A549 (cell line): ENCODE data around the gene PGK1. TPM values are rescaled to one million over a fixed set of nuclear protein-coding genes. Genes with fewer than 3 reads are reported as not detected.

Experiments used
- ATAC-seq, 2 experiments: fragments of 200-7000 bp in 1 of 2; fragments of >200 bp in 1 of 2; cut with Nextera tagmentation in 1 of 2; cut with Tn5 transposase in 1 of 2; 3 replicates each; pipeline versions ENCODE4 v1.8.0 to v1.9.1; 2018 to 2020; ENCODE audit warnings: mild to moderate bottlenecking in 1 of 2, moderate library complexity in 1 of 2
- CTCF ChIA-PET: fragments of 300-600 bp; sonication (Branson Sonifier 250); formaldehyde crosslinking; extraction: SDS; loops from one replicate; lab custom pipeline; 2021; ENCODE audit warnings: antibody characterized with exemption, inconsistent platforms; lab: Yijun Ruan, JAX
- POLR2A ChIA-PET: fragments of 350-600 bp; formaldehyde crosslinking; extraction: SDS; loops from one replicate; lab custom pipeline; 2021; ENCODE audit warnings: antibody characterized with exemption, inconsistent platforms; lab: Yijun Ruan, JAX
- DNase-seq, 2 experiments: peaks; one replicate each; pipeline versions ENCODE4 v3.0.0 to v3.0.0-alpha.2; 2011 to 2016; ENCODE audit warnings: low read depth in 1 of 2, low spot score in 1 of 2
- FAIRE-seq: peaks from 2 replicates; lab custom pipeline; 2011; peaks lifted over from hg19 to GRCh38; lab: Jason Lieb, UNC
- H3K27ac ChIP-seq, 2 experiments: fragments of >200 bp; sonication (Bioruptor Twin); formaldehyde crosslinking; 3 replicates each; pipeline ENCODE4 v1.5.1; 2016 to 2017
- H3K4me1 ChIP-seq: fragments of >200 bp; sonication (Bioruptor Twin); formaldehyde crosslinking; 3 replicates; pipeline ENCODE4 v1.6.1; 2016
- H3K4me2 ChIP-seq: fragments of >200 bp; sonication (Bioruptor Twin); formaldehyde crosslinking; 3 replicates; pipeline ENCODE4 v1.6.1; 2016
- H3K4me3 ChIP-seq: fragments of >200 bp; sonication (Bioruptor Twin); formaldehyde crosslinking; 3 replicates; pipeline ENCODE4 v1.5.1; 2016
- H3K9me3 ChIP-seq: fragments of >200 bp; sonication (Bioruptor Twin); formaldehyde crosslinking; 3 replicates; pipeline ENCODE4 v1.6.1; 2016
- BHLHE40 ChIP-seq: IDR thresholded peaks from 2 replicates; pipeline ENCODE4 v1.6.1; 2012; ENCODE audit warnings: low read depth, low read length, inconsistent platforms
- EHMT2 ChIP-seq: fragments of 200-600 bp; sonication (generic); IDR thresholded peaks from 2 replicates; pipeline ENCODE4 v1.6.1; 2016; ENCODE audit warnings: antibody characterized with exemption, low read depth, mild to moderate bottlenecking, moderate library complexity
- FOSL2 ChIP-seq, 2 experiments: fragments of 450-650 bp in 1 of 2; fragments of >200 bp in 1 of 2; sonication (Bioruptor Twin) in 1 of 2; formaldehyde crosslinking; IDR thresholded peaks; 2 replicates each; pipeline versions ENCODE4 v1.5.0 to v1.6.1; 2016 to 2020; ENCODE audit warnings: mild to moderate bottlenecking in 1 of 2, moderate library complexity in 1 of 2
- GATA3 ChIP-seq: IDR thresholded peaks from 2 replicates; pipeline ENCODE4 v1.6.1; 2012; ENCODE audit warnings: borderline replicate concordance
- HDAC2 ChIP-seq: fragments of 200-600 bp; sonication (generic); IDR thresholded peaks from 2 replicates; pipeline ENCODE4 v1.6.1; 2016
- HEYL ChIP-seq: fragments of 250-450 bp; sonication (Bioruptor Pico); IDR thresholded peaks from 2 replicates; pipeline ENCODE4 v1.8.0; 2021; ENCODE audit warnings: mild to moderate bottlenecking, moderate library complexity
- HOXA7 ChIP-seq: fragments of 250-450 bp; sonication (Bioruptor Pico); IDR thresholded peaks from 2 replicates; pipeline ENCODE4 v1.5.0; 2020; ENCODE audit warnings: mild to moderate bottlenecking, moderate library complexity
- HOXB13 ChIP-seq: fragments of 250-450 bp; sonication (Bioruptor Pico); IDR thresholded peaks from 2 replicates; pipeline ENCODE4 v1.5.0; 2020; ENCODE audit warnings: low read depth, mild to moderate bottlenecking, moderate library complexity
- HOXB5 ChIP-seq: fragments of 250-450 bp; sonication (Bioruptor Pico); IDR thresholded peaks from 2 replicates; pipeline ENCODE4 v1.5.0; 2020; ENCODE audit warnings: mild to moderate bottlenecking, moderate library complexity
- JUN ChIP-seq, 2 experiments: fragments of >200 bp; sonication (Bioruptor Twin); formaldehyde crosslinking; IDR thresholded peaks; 2 replicates in 1 of 2; 3 replicates in 1 of 2; pipeline ENCODE4 v1.6.1; 2016 to 2017
- KDM5A ChIP-seq: fragments of 200-600 bp; sonication (generic); IDR thresholded peaks from 2 replicates; pipeline ENCODE4 v1.6.1; 2016; ENCODE audit warnings: antibody characterized with exemption, mild to moderate bottlenecking
- MAZ ChIP-seq: fragments of 150-350 bp; IDR thresholded peaks from 2 replicates; pipeline ENCODE4 v1.6.1; 2014; ENCODE audit warnings: antibody characterized with exemption, low read depth, low read length, borderline replicate concordance
- NR3C1 ChIP-seq: fragments of >200 bp; sonication (Bioruptor Twin); formaldehyde crosslinking; IDR thresholded peaks from 3 replicates; pipeline ENCODE4 v1.6.1; 2017
- RAD21 ChIP-seq, 2 experiments: fragments of >200 bp in 1 of 2; sonication (Bioruptor Twin) in 1 of 2; formaldehyde crosslinking in 1 of 2; IDR thresholded peaks in 1 of 2; conservative IDR thresholded peaks in 1 of 2; 2 replicates in 1 of 2; 3 replicates in 1 of 2; pipeline ENCODE4 v1.6.1; 2012 to 2018; ENCODE audit warnings: inconsistent platforms in 1 of 2
- RCOR1 ChIP-seq: fragments of 150-350 bp; IDR thresholded peaks from 2 replicates; pipeline ENCODE4 v1.6.1; 2014; ENCODE audit warnings: antibody characterized with exemption, low read length, low read depth
- SREBF2 ChIP-seq: fragments of 450-650 bp; IDR thresholded peaks from 2 replicates; pipeline ENCODE4 v1.6.1; 2014; ENCODE audit warnings: mild to moderate bottlenecking, moderate library complexity
- TFCP2L1 ChIP-seq: fragments of 250-450 bp; sonication (Bioruptor Pico); IDR thresholded peaks from 2 replicates; pipeline ENCODE4 v1.5.0; 2021; ENCODE audit warnings: mild to moderate bottlenecking
- TP53 ChIP-seq: fragments of 250-450 bp; sonication (Bioruptor Pico); IDR thresholded peaks from 2 replicates; pipeline ENCODE4 v1.5.0; 2021; ENCODE audit warnings: mild to moderate bottlenecking, moderate library complexity
- ZFP36 ChIP-seq: fragments of 450-650 bp; IDR thresholded peaks from 2 replicates; pipeline ENCODE4 v1.6.1; 2014; ENCODE audit warnings: borderline replicate concordance; ENCODE audit not compliant: partially characterized antibody
- ZNF302 ChIP-seq: fragments of 250-450 bp; sonication (Bioruptor Pico); IDR thresholded peaks from 2 replicates; pipeline ENCODE4 v1.9.0; 2021; ENCODE audit warnings: inconsistent platforms, mild to moderate bottlenecking, moderate library complexity
- ZSCAN20 ChIP-seq: fragments of 250-450 bp; sonication (Bioruptor Pico); IDR thresholded peaks from 2 replicates; pipeline ENCODE4 v1.8.0; 2022; ENCODE audit warnings: mild to moderate bottlenecking, moderate library complexity
- WGBS: methylation state at CpG from one replicate; pipeline ENCODE4 v1.1.6; 2017; ENCODE audit errors: missing lambda C conversion rate; 5-methylcytosine and 5-hydroxymethylcytosine counted together
- polyA plus RNA-seq, 4 experiments: library from polyadenylated mRNA; depleted of rRNA in 3 of 4; stranded (reverse); fragments of >200 nt; fragmentation: RNase III in 1 of 4; extraction: RNeasy Plus Mini Kit Qiagen cat#74134 plus additional on column Dnase treatment in 1 of 4; gene quantifications; 2 replicates in 3 of 4; 3 replicates in 1 of 4; pipeline ENCODE4 v1.2.3, GENCODE V29; 2011 to 2017
- TF ChIP-seq, protein P1 (sequence below): fragments of >200 bp; sonication (Bioruptor Twin); formaldehyde crosslinking; IDR thresholded peaks from 3 replicates; pipeline ENCODE4 v1.5.1; 2016
- TF ChIP-seq, protein P2 (sequence below): fragments of 450-650 bp; IDR thresholded peaks from 2 replicates; pipeline ENCODE4 v1.6.1; 2014; ENCODE audit warnings: antibody characterized with exemption
- TF ChIP-seq, protein P3 (sequence below): fragments of 250-450 bp; sonication (Bioruptor Pico); IDR thresholded peaks from 2 replicates; pipeline ENCODE4 v1.5.0; 2020; ENCODE audit warnings: low read depth, mild to moderate bottlenecking, moderate library complexity
- TF ChIP-seq, protein P4 (sequence below): IDR thresholded peaks from 2 replicates; pipeline ENCODE4 v1.6.1; 2012
- TF ChIP-seq, protein P5 (sequence below): fragments of >200 bp; sonication (Bioruptor Twin); formaldehyde crosslinking; IDR thresholded peaks from 2 replicates; pipeline ENCODE4 v1.6.1; 2016

Gene PGK1
- polyA plus RNA-seq, 2 of the 4 experiments (the other 2 are of a cell fraction): 351 to 689 TPM

DNA sequence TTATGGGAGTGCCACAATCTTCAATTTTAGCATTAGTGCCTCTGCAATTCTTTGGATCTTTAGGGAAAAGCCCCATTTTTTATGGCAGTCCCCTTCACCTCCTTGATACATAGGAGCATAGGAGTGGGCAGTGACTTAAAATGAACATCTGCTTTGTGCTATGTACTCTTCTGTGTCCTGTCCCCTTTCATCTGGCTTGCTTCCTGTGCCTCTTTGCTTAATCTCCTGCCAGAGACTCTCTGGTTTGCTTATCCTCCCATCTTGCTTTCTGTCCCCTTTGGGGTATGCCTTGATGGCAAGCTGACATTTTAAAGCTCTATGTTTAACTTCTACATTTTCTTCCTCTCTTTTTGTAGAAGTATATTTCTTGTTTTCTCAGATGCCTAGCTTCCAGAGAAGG, 12.3 kb downstream of the PGK1 start:
- Histone ChIP-seq H3K27ac (no peak overlapping the region), H3K9me3 (no peaks in the 10 kb centered on the region), H3K4me1 (peaks cover 2% of the 10 kb centered on the region), H3K4me2 (no peak overlapping the region), H3K4me3 (no peak overlapping the region)
- ChIA-PET POLR2A (no interaction called here), CTCF (interaction anchor here (0.6 to 1.8 kb wide), 3 partner anchors 8 to 1565 kb away, joined by 4 to 5 read pairs (median 5); no protein-coding TSS in a partner anchor)
- no peak for DNase-seq
- TF ChIP-seq HDAC2 (no peak), SREBF2 (no peak), TP53 (no peak), EHMT2 (no peak), ZNF302 (CRISPR knock-in tag) (no peak), ZSCAN20 (CRISPR knock-in tag) (no peak), HOXB13 (CRISPR knock-in tag) (no peak)
- TF ChIP-seq, protein P1, sequence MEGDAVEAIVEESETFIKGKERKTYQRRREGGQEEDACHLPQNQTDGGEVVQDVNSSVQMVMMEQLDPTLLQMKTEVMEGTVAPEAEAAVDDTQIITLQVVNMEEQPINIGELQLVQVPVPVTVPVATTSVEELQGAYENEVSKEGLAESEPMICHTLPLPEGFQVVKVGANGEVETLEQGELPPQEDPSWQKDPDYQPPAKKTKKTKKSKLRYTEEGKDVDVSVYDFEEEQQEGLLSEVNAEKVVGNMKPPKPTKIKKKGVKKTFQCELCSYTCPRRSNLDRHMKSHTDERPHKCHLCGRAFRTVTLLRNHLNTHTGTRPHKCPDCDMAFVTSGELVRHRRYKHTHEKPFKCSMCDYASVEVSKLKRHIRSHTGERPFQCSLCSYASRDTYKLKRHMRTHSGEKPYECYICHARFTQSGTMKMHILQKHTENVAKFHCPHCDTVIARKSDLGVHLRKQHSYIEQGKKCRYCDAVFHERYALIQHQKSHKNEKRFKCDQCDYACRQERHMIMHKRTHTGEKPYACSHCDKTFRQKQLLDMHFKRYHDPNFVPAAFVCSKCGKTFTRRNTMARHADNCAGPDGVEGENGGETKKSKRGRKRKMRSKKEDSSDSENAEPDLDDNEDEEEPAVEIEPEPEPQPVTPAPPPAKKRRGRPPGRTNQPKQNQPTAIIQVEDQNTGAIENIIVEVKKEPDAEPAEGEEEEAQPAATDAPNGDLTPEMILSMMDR: no peak
- TF ChIP-seq, protein P2, sequence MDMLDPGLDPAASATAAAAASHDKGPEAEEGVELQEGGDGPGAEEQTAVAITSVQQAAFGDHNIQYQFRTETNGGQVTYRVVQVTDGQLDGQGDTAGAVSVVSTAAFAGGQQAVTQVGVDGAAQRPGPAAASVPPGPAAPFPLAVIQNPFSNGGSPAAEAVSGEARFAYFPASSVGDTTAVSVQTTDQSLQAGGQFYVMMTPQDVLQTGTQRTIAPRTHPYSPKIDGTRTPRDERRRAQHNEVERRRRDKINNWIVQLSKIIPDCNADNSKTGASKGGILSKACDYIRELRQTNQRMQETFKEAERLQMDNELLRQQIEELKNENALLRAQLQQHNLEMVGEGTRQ: no peak
- TF ChIP-seq, protein P3, sequence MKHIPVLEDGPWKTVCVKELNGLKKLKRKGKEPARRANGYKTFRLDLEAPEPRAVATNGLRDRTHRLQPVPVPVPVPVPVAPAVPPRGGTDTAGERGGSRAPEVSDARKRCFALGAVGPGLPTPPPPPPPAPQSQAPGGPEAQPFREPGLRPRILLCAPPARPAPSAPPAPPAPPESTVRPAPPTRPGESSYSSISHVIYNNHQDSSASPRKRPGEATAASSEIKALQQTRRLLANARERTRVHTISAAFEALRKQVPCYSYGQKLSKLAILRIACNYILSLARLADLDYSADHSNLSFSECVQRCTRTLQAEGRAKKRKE: no peak
- TF ChIP-seq, protein P4, sequence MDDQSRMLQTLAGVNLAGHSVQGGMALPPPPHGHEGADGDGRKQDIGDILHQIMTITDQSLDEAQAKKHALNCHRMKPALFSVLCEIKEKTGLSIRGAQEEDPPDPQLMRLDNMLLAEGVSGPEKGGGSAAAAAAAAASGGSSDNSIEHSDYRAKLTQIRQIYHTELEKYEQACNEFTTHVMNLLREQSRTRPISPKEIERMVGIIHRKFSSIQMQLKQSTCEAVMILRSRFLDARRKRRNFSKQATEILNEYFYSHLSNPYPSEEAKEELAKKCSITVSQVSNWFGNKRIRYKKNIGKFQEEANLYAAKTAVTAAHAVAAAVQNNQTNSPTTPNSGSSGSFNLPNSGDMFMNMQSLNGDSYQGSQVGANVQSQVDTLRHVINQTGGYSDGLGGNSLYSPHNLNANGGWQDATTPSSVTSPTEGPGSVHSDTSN: no peak
- no peak for FAIRE-seq
- ATAC-seq: no peak

DNA sequence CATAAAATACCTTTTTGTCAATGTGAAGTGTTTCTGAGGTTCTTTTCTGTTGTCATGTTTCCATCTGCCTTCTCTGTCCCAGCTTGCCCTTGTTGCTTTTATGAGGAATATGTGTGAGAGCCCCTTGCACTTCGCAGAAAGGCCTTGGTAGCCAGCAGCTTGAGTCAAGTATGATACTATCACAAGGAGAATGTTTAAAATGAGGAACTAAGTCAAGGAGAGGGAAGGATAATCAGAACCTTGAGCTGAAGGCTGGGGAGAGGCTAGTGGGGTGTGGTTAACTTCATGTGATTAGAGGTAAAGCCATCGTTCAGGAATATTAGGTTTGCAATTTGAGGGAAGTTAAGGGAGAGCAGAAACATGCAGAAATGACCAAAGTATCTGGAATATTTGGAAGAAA, 12.7 kb downstream of the PGK1 start:
- FAIRE-seq (peak; percentile 93), DNase-seq (no peak), ATAC-seq (no peak)
- Histone ChIP-seq H3K27ac (no peak overlapping the region), H3K4me1 (no peaks in the 10 kb centered on the region; the same call in 2 of the 3 replicates), H3K4me2 (no peak overlapping the region), H3K9me3 (no peaks in the 10 kb centered on the region), H3K4me3 (no peak overlapping the region)
- TF ChIP-seq HEYL (CRISPR knock-in tag) (no peak), HOXA7 (CRISPR knock-in tag) (no peak), NR3C1 (no peak), KDM5A (no peak), HDAC2 (no peak), GATA3 (no peak), TFCP2L1 (CRISPR knock-in tag) (no peak), HOXB13 (CRISPR knock-in tag) (no peak), ZNF302 (CRISPR knock-in tag) (no peak), RCOR1 (no peak), RAD21 (conservative IDR thresholded peaks at IDR 0.05 in 1 of 2, IDR thresholded peaks at IDR 0.05 in 1 of 2) (no peak), ZFP36 (no peak), HOXB5 (CRISPR knock-in tag) (no peak), BHLHE40 (no peak), MAZ (no peak), FOSL2 (IDR thresholded peaks at IDR 0.05) (no peak), FOSL2 (CRISPR knock-in tag; IDR thresholded peaks at IDR 0.05) (no peak), JUN (IDR thresholded peaks at IDR 0.05) (no peak)
- TF ChIP-seq, protein P5, sequence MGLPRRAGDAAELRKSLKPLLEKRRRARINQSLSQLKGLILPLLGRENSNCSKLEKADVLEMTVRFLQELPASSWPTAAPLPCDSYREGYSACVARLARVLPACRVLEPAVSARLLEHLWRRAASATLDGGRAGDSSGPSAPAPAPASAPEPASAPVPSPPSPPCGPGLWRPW: no peak
- TF ChIP-seq, protein P2: no peak
- TF ChIP-seq, protein P3: no peak
- ChIA-PET POLR2A (no interaction called here), CTCF (interaction anchor here (0.6 to 1.8 kb wide), 3 partner anchors 9 to 13 kb away, joined by 3 to 5 read pairs (median 5); no protein-coding TSS in a partner anchor)
- WGBS: 78% methylated on average over 2 of the region's 2 CpGs
